ENCODE results near the gene SGSM1. TPM values are rescaled to one million over a fixed set of nuclear protein-coding genes. Genes with fewer than 3 reads are reported as not detected.

Gene SGSM1
- total RNA-seq, 2 donors from 2014 or later: 3.6 to 4.6 TPM

GRCh38 chr22:24831687-24832086 is 25.7 kb downstream of the SGSM1 start:
- Histone ChIP-seq H3K9me3 (no peaks in the 10 kb centered on the region), H3K4me3 (no peak overlapping the region), H3K27ac (no peak overlapping the region), H3K27me3 (no peaks in the 10 kb centered on the region), H3K4me1 (peaks cover 14% of the 10 kb centered on the region), H3K36me3 (replicated peaks in 1 of 2; ENCODE audit: insufficient read depth in 1 of 2, low read depth in 2 of 2) (no peaks in the 10 kb centered on the region)
- 87 to 89% methylated on average over 6 to 10 of the region's 10 CpGs for WGBS, 2 donors
- no peak for TF ChIP-seq POLR2A (IDR thresholded peaks at IDR 0.05)
- TF ChIP-seq CTCF (IDR thresholded peaks at IDR 0.05): no peak
- DNase-seq (no peak), ATAC-seq (no peak)
- intact Hi-C loops (cut with DNase I): no loop called here

- Histone ChIP-seq H3K27ac (no peak overlapping the region), H3K36me3 (replicated peaks in 1 of 2; ENCODE audit: insufficient read depth in 1 of 2, low read depth in 2 of 2) (no peaks in the 10 kb centered on the region), H3K9me3 (no peaks in the 10 kb centered on the region), H3K27me3 (no peaks in the 10 kb centered on the region), H3K4me3 (no peak overlapping the region), H3K4me1 (no peaks in the 10 kb centered on the region)
- intact Hi-C loops (cut with DNase I): no loop called here
- 89 to 98% methylated on average over 4 to 7 of the region's 8 CpGs for WGBS, 2 donors
- no peak for ATAC-seq
- TF ChIP-seq POLR2A (IDR thresholded peaks at IDR 0.05): no peak
- TF ChIP-seq CTCF (IDR thresholded peaks at IDR 0.05): no peak
- DNase-seq: no peak
Measured at GRCh38 chr22:24833881-24834495, 28.0 kb downstream of the SGSM1 start.

DNA sequence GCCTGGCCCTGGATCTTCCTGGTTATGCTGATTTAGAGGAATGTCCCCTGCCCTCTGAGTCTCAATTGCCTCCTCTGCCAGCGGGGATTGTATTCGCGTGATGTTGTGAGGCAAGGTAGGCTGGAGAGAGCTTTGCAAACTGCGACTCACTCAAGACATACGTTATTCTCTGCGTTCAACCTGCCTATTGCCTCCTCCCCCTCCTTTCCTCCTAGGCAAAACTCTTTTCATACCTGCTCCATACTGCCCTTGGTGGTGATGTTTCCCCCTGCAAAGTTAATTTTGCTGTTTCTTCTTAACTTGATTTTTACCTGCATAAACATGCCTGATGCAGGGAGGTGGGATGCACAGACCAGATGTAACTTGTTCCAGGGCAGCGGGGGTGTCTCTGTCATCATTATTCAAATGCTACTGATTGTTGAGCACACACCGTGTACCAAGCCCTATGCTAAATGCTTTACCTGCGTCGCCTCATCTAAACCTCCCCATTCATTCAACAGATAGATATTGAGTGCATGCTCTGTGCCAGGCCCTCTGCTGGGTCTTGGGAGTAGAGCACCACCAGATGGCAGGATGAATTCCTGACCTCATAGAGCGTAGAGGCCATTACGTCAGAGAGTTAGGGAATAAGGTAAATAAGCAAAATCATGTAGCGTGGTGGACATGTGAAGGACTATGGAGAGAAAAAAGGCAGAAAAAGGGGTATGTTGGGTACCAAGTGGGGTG is 29.0 kb downstream of the SGSM1 start:
- Histone ChIP-seq H3K27ac (no peak overlapping the region), H3K36me3 (replicated peaks in 1 of 2; ENCODE audit: insufficient read depth in 1 of 2, low read depth in 2 of 2) (no peaks in the 10 kb centered on the region), H3K4me1 (no peaks in the 10 kb centered on the region), H3K4me3 (no peak overlapping the region), H3K27me3 (no peaks in the 10 kb centered on the region), H3K9me3 (no peaks in the 10 kb centered on the region)
- peak; percentile 90 for ATAC-seq
- 54 to 59% methylated on average over 13 of the region's 13 CpGs for WGBS, 2 donors
- intact Hi-C loops (cut with DNase I): no loop called here
- TF ChIP-seq POLR2A (IDR thresholded peaks at IDR 0.05) (no peak), CTCF (IDR thresholded peaks at IDR 0.05) (peak in 6 of 7 experiments; percentile 22 to 65 (median 38))
- DNase-seq: peak; percentile 28 to 59 (median 37)

- no peaks in the 10 kb centered on the region for H3K36me3 ChIP-seq (replicated peaks in 1 of 2; ENCODE audit: insufficient read depth in 1 of 2, low read depth in 2 of 2)
- H3K27ac ChIP-seq: no peak overlapping the region
- TF ChIP-seq POLR2A (IDR thresholded peaks at IDR 0.05): no peak
- no peak for TF ChIP-seq CTCF (IDR thresholded peaks at IDR 0.05)
- no peaks in the 10 kb centered on the region for H3K9me3 ChIP-seq
- no peaks in the 10 kb centered on the region for H3K27me3 ChIP-seq
- no peak overlapping the region for H3K4me3 ChIP-seq
- 14 to 18% methylated on average over 1 of the region's 1 CpG for WGBS, 2 donors
- DNase-seq (no peak), ATAC-seq (peak; percentile 38)
- peaks cover 3% of the 10 kb centered on the region for H3K4me1 ChIP-seq
- intact Hi-C loops (cut with DNase I): no loop called here
Measured at GRCh38 chr22:24836282-24836681, 30.3 kb downstream of the SGSM1 start.
